Keratinocyte (primary cell): ENCODE results near the gene PAX5. TPM values are rescaled to one million over a fixed set of nuclear protein-coding genes. Genes with fewer than 3 reads are reported as not detected.

ENCODE experiments used
- DNase-seq: peaks from one replicate; pipeline ENCODE4 v3.0.0-alpha.2; 2011; ENCODE audit warnings: low read depth, missing footprints, low spot score
- FAIRE-seq: peaks from 2 replicates; lab custom pipeline; 2011; peaks lifted over from hg19 to GRCh38; lab: Jason Lieb, UNC
- H2AFZ ChIP-seq: 2 replicates; pipeline ENCODE4 v1.6.0; 2012; ENCODE audit warnings: low read length, control low read depth, inconsistent platforms; ENCODE audit not compliant: control insufficient read depth
- H3K27ac ChIP-seq: 2 replicates; pipeline ENCODE4 v1.5.1; 2011; ENCODE audit warnings: low read length; ENCODE audit not compliant: control insufficient read depth, insufficient read depth
- H3K27me3 ChIP-seq: 3 replicates; pipeline ENCODE4 v1.6.0; 2011; ENCODE audit warnings: low read length; ENCODE audit not compliant: control insufficient read depth, insufficient read depth; ENCODE audit errors: extremely low read depth
- H3K36me3 ChIP-seq, 2 experiments: 2 replicates in 1 of 2; 3 replicates in 1 of 2; pipeline ENCODE4 v1.5.1; 2011; ENCODE audit warnings: low read length in 2 of 2, mild to moderate bottlenecking in 1 of 2; ENCODE audit not compliant: control insufficient read depth in 2 of 2, insufficient read depth in 2 of 2; ENCODE audit errors: extremely low read depth in 1 of 2
- H3K4me1 ChIP-seq: 3 replicates; pipeline ENCODE4 v1.5.1; 2011; ENCODE audit warnings: low read length; ENCODE audit not compliant: control insufficient read depth, insufficient read depth; ENCODE audit errors: extremely low read depth
- H3K4me2 ChIP-seq: 3 replicates; pipeline ENCODE4 v1.6.0; 2011; ENCODE audit warnings: low read depth, low read length; ENCODE audit not compliant: control insufficient read depth, insufficient read depth; ENCODE audit errors: extremely low read depth
- H3K4me3 ChIP-seq, 3 experiments: fragments of 200-600 bp in 1 of 3; sonication (generic) in 1 of 3; 2 replicates in 2 of 3; 3 replicates in 1 of 3; pipeline ENCODE4 v1.5.1; 2011 to 2016; ENCODE audit warnings: low read length in 3 of 3, mild to moderate bottlenecking in 3 of 3, control low read depth in 2 of 3, inconsistent platforms in 1 of 3, low read depth in 1 of 3, mixed read lengths in 1 of 3, mixed run types in 1 of 3, moderate library complexity in 1 of 3; ENCODE audit not compliant: control insufficient read depth in 2 of 3, insufficient read depth in 2 of 3; ENCODE audit errors: extremely low read depth in 1 of 3
- H3K79me2 ChIP-seq: 2 replicates; pipeline ENCODE4 v1.6.0; 2012; ENCODE audit warnings: low read length; ENCODE audit not compliant: control insufficient read depth, insufficient read depth
- H3K9ac ChIP-seq: 3 replicates; pipeline ENCODE4 v1.6.0; 2011; ENCODE audit warnings: low read length; ENCODE audit not compliant: control insufficient read depth, insufficient read depth; ENCODE audit errors: extremely low read depth
- H3K9me1 ChIP-seq: 3 replicates; pipeline ENCODE4 v1.6.0; 2011; ENCODE audit warnings: low read length; ENCODE audit not compliant: control insufficient read depth, insufficient read depth; ENCODE audit errors: extremely low read depth
- H3K9me3 ChIP-seq: 2 replicates; pipeline ENCODE4 v1.5.1; 2012; ENCODE audit warnings: low read depth, low read length; ENCODE audit not compliant: control insufficient read depth
- H4K20me1 ChIP-seq: 3 replicates; pipeline ENCODE4 v1.6.0; 2011; ENCODE audit warnings: low read length; ENCODE audit not compliant: control insufficient read depth, insufficient read depth; ENCODE audit errors: extremely low read depth
- EZH2 ChIP-seq: IDR thresholded peaks from one replicate; pipeline ENCODE4 v1.6.1; 2012; ENCODE audit warnings: inconsistent platforms, mild to moderate bottlenecking, low read length, moderate library complexity
- dilution Hi-C: fragments of 300-500 bp; cut with MboI; formaldehyde crosslinking; loops from one replicate; pipeline ENCODE4 v1.7.0; 2020; ENCODE audit warnings: low sequenced_read_pairs; ENCODE audit not compliant: extremely low pct_ligation_motif_present
- polyA plus RNA-seq, 5 experiments: library from polyadenylated mRNA; depleted of rRNA in 3 of 5; stranded (reverse) in 3 of 5; stranded (forward) in 1 of 5; unstranded in 1 of 5; fragments of >200 nt; gene quantifications; 1 replicate in 1 of 5; 2 replicates in 3 of 5; 3 replicates in 1 of 5; pipeline versions ENCODE4 v1.2.1 to v1.2.3, GENCODE V29; 2011 to 2012; ENCODE audit warnings: missing spikeins in 2 of 5, low read depth in 1 of 5, low replicate concordance in 1 of 5
- TF ChIP-seq, protein P1 (sequence below), 3 experiments: IDR thresholded peaks in 1 of 3; conservative IDR thresholded peaks in 1 of 3; optimal IDR thresholded peaks in 1 of 3; 2 replicates in 2 of 3; 3 replicates in 1 of 3; pipeline versions ENCODE3 to v1.5.1; 2011; ENCODE audit warnings: low read length in 3 of 3, mild to moderate bottlenecking in 3 of 3, moderate library complexity in 2 of 3, control low read depth in 1 of 3, inconsistent platforms in 1 of 3; ENCODE audit not compliant: insufficient read depth in 2 of 3; ENCODE audit errors: extremely low read depth in 1 of 3

The PAX5 gene
- polyA plus RNA-seq, 1 donor (not counting 4 experiments of a cell fraction or from before 2014, with no cell fraction given), result not detected

- peak; percentile 42 for TF ChIP-seq EZH2
- TF ChIP-seq, protein P1, sequence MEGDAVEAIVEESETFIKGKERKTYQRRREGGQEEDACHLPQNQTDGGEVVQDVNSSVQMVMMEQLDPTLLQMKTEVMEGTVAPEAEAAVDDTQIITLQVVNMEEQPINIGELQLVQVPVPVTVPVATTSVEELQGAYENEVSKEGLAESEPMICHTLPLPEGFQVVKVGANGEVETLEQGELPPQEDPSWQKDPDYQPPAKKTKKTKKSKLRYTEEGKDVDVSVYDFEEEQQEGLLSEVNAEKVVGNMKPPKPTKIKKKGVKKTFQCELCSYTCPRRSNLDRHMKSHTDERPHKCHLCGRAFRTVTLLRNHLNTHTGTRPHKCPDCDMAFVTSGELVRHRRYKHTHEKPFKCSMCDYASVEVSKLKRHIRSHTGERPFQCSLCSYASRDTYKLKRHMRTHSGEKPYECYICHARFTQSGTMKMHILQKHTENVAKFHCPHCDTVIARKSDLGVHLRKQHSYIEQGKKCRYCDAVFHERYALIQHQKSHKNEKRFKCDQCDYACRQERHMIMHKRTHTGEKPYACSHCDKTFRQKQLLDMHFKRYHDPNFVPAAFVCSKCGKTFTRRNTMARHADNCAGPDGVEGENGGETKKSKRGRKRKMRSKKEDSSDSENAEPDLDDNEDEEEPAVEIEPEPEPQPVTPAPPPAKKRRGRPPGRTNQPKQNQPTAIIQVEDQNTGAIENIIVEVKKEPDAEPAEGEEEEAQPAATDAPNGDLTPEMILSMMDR (optimal IDR thresholded peaks at IDR 0.05 in 1 of 3, IDR thresholded peaks at IDR 0.05 in 1 of 3, conservative IDR thresholded peaks at IDR 0.05 in 1 of 3; ENCODE audit: extremely low read depth in 1 of 3, insufficient read depth in 2 of 3, low read length in 3 of 3), result no peak
- no peak for FAIRE-seq
- no peak for DNase-seq
- Histone ChIP-seq H3K79me2 (no peaks in the 10 kb centered on the region), H3K9ac (no peak overlapping the region), H3K27me3 (peaks cover 96% of the 10 kb centered on the region), H3K36me3 (no peaks in the 10 kb centered on the region), H3K9me3 (no peaks in the 10 kb centered on the region), H3K27ac (no peak overlapping the region), H2AFZ (no peak overlapping the region), H3K4me3 (peak overlapping the region; percentile 30 to 81 (median 74)), H3K4me2 (peak overlapping the region; percentile 94), H3K4me1 (peaks cover 20% of the 10 kb centered on the region), H3K9me1 (no peaks in the 10 kb centered on the region), H4K20me1 (peaks cover 13% of the 10 kb centered on the region)
- dilution Hi-C loops, result no loop called here
Observed at GRCh38 chr9:37037503-37038301, 3.6 kb upstream of the PAX5 start.

- Histone ChIP-seq H3K4me3 (peak overlapping the region; percentile 30 to 81 (median 74)), H3K27ac (no peak overlapping the region), H3K36me3 (no peaks in the 10 kb centered on the region), H3K4me1 (peaks cover 20% of the 10 kb centered on the region), H4K20me1 (peaks cover 13% of the 10 kb centered on the region), H3K4me2 (peak overlapping the region; percentile 94), H3K9me3 (no peaks in the 10 kb centered on the region), H3K9ac (peak overlapping the region; percentile 7), H3K9me1 (no peaks in the 10 kb centered on the region), H2AFZ (peak overlapping the region; percentile 69), H3K79me2 (no peaks in the 10 kb centered on the region), H3K27me3 (peaks cover 96% of the 10 kb centered on the region)
- dilution Hi-C loops, result no loop called here
- DNase-seq, result no peak
- FAIRE-seq, result no peak
- TF ChIP-seq EZH2, result peak; percentile 66
- TF ChIP-seq, protein P1 (optimal IDR thresholded peaks at IDR 0.05 in 1 of 3, IDR thresholded peaks at IDR 0.05 in 1 of 3, conservative IDR thresholded peaks at IDR 0.05 in 1 of 3; ENCODE audit: extremely low read depth in 1 of 3, insufficient read depth in 2 of 3, low read length in 3 of 3), result no peak
Observed at GRCh38 chr9:37036776-37037502, 2.9 kb upstream of the PAX5 start.
